ENCODE measurements around the gene SEC61B.

The SEC61B gene

DNA sequence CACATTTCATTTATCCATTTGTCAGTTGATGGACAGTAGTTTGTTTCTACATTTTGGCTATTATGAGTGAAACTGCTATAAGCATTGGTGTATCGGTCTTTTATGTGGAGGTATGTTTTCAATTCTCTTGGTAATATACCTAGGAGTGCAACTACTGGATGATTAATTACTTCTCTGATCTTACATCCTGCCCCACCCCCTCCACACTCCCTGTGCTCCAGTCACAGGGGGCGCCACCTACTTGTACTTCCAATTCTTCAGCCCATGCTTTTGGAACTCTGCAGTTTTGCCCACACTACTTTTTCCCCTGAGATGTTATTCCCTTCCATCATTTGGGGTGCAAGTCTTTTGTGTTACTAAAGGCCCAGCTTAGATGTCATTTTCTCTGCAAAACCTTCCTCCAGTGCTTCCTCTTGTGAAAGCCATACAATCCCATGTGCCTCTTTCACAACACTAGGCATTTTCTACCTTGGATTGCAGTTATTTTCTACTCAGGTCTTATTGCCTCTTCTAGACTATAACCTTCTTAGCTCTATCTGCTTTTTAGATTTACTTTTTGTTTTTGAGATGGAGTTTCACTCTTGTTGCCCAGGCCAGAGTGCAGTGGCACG lies 42.1 kb downstream of the SEC61B start:
- no peak for TF ChIP-seq ZFX (IDR thresholded peaks at IDR 0.05)
- no peak; the same call in 1 of the 2 replicates for TF ChIP-seq CTCF (conservative IDR thresholded peaks at IDR 0.05)
- H3K27ac ChIP-seq, result no peak overlapping the region

- H3K27ac ChIP-seq, result no peak overlapping the region
- TF ChIP-seq CTCF (conservative IDR thresholded peaks at IDR 0.05), result no peak
- TF ChIP-seq ZFX (IDR thresholded peaks at IDR 0.05), result no peak
Measured at GRCh38 chr9:99265691-99266090, 43.6 kb downstream of the SEC61B start.

DNA sequence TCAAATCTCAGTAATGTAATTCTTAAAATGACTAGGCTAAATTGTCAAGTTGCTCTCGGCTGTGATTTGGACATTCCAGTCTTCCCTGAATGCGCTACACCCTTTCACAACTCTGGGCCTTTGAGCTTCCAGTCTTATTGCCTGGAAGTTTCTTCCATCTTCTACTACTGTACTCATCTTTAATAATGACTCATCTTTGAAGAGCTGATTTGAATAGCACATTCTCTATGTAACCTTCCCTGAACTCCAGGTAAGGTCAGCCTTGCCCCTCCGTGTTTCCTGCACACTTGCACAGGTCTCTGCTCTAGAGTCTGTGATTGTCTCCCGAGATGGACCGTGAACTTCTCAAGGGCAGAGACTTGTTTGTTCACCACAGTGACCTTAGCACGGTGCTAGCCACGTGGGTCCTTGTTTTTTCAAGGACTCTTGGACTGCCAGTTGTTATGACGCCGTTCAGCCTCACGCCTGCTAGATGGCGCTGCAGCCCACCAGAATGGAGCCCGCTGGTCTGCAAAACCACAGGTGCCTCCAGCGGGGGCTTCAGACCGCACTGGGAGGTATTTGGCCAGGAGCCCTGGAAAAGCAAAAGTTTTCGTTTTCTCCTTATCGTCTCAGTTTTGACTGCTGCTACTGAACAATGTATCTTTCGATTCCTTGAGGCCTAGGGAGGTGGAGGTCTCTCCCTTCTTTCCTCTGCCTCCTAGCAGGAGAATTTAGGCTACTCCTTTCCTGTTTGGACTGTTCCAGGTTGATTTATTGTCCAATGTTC lies 44.4 kb downstream of the SEC61B start:
- no peak overlapping the region for H3K27ac ChIP-seq
- TF ChIP-seq ZFX (IDR thresholded peaks at IDR 0.05), result no peak
- TF ChIP-seq CTCF (conservative IDR thresholded peaks at IDR 0.05), result peak; percentile 91

DNA sequence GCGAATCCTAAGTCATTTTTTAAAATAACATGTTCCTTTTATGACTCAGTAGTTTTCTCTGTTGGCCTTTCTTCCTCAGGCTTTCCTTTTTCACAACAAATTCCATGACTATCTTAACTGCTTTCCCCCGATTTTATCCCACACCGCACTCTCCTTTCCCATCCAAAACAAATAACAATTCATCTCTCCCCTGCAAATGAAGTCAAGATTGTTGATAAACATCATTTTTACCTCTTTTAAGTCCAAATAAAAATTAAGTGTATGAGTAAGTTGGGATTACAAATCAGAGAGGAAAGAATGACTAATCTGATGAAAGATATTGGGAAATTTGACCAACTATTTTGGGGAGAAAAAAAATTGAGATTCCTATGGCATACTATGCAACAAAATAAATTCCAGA lies 47.3 kb downstream of the SEC61B start:
- no peak overlapping the region for H3K27ac ChIP-seq

GRCh38 chr9:99270491-99270890 lies 48.4 kb downstream of the SEC61B start:
- no peak overlapping the region for H3K27ac ChIP-seq
- TF ChIP-seq ZFX (IDR thresholded peaks at IDR 0.05), result no peak
- no peak for TF ChIP-seq CTCF (conservative IDR thresholded peaks at IDR 0.05)

More for the DNA sequence above, 47.3 kb downstream of the SEC61B start:
- no peak for TF ChIP-seq ZFX (IDR thresholded peaks at IDR 0.05)
- no peak for TF ChIP-seq CTCF (conservative IDR thresholded peaks at IDR 0.05)

DNA sequence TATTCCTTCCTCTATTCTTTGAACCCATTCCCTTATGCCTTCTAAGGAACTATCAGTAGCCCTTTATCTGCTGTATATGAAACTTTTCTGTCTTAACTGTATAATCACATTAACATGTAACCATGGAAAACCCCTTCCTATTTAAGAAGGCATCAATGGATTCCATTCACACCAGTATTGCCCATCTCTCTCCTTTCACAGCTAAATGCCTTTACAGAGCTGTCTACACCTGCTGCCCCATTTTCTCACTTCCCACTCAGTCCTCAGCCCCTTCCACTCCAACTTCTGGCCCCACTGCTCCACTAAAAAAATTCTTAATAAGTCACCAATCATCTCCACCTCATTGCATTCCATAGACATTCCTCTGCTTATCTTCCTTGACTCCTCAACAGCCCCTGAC lies 50.8 kb downstream of the SEC61B start:
- TF ChIP-seq ZFX (IDR thresholded peaks at IDR 0.05) (no peak), CTCF (conservative IDR thresholded peaks at IDR 0.05) (no peak)
- no peak overlapping the region for H3K27ac ChIP-seq

DNA sequence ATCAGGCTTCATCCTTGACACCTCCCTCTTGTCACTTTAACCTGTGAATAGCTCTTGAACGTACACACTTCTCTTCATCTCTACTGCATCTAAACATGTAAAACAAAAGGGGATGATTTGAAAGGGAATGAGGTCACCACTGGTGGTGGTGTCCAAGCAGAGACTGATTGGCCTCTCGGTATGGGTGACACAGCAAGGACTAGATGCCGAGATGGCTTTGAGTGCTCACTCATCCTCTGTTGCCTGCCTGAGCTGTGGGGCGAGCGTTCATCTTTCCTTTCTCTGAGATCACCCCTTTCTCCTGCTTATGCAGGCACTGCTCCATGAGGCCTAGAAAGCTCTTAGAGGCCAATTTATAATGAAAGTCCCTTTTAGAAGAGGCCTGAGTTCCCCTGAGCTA lies 51.9 kb downstream of the SEC61B start:
- TF ChIP-seq CTCF (conservative IDR thresholded peaks at IDR 0.05) (no peak), ZFX (IDR thresholded peaks at IDR 0.05) (no peak)
- H3K27ac ChIP-seq, result no peak overlapping the region
